Limb (tissue), 2 donors: ENCODE results near the gene PNMA6F.
"Not testable (repeated sequence)": the region's sequence is repeated elsewhere in the genome, so short reads cannot be mapped to it uniquely, and the experiment has no call there.

ENCODE experiments used
- DNase-seq, 2 donors: peaks; one replicate each; pipeline ENCODE4 v3.0.0-alpha.2; 2016; ENCODE audit errors: extremely low spot score in 2 of 2

PNMA6F gene

GRCh38 chrX:153336121-153336894 is 14.7 kb upstream of the PNMA6F start:
- no peak for DNase-seq

GRCh38 chrX:153334654-153335295 is 13.2 kb upstream of the PNMA6F start:
- DNase-seq = no peak

GRCh38 chrX:153333821-153334653 is 12.5 kb upstream of the PNMA6F start, which contains the start of gene ZNF275:
Gene ZNF275 (plus strand): TSS chrX:153334153. CDS start chrX:153336680, 2,527 bp downstream.
- DNase-seq = peak; percentile 63 to 91

GRCh38 chrX:153333266-153333665 is 11.7 kb upstream of the PNMA6F start:
- no peak for DNase-seq

- no peak for DNase-seq
Measured at GRCh38 chrX:153327561-153327960, 6.0 kb upstream of the PNMA6F start.

- no peak for DNase-seq
Measured at GRCh38 chrX:153320555-153321184, 897 bp downstream of the PNMA6F start.

GRCh38 chrX:153320047-153320443 is 1.5 kb downstream of the PNMA6F start:
- DNase-seq = not testable (repeated sequence)

GRCh38 chrX:153319295-153320046 is 2.1 kb downstream of the PNMA6F start:
- DNase-seq = no peak

- no peak for DNase-seq
Measured at GRCh38 chrX:153318811-153319210, 2.8 kb downstream of the PNMA6F start.

DNA sequence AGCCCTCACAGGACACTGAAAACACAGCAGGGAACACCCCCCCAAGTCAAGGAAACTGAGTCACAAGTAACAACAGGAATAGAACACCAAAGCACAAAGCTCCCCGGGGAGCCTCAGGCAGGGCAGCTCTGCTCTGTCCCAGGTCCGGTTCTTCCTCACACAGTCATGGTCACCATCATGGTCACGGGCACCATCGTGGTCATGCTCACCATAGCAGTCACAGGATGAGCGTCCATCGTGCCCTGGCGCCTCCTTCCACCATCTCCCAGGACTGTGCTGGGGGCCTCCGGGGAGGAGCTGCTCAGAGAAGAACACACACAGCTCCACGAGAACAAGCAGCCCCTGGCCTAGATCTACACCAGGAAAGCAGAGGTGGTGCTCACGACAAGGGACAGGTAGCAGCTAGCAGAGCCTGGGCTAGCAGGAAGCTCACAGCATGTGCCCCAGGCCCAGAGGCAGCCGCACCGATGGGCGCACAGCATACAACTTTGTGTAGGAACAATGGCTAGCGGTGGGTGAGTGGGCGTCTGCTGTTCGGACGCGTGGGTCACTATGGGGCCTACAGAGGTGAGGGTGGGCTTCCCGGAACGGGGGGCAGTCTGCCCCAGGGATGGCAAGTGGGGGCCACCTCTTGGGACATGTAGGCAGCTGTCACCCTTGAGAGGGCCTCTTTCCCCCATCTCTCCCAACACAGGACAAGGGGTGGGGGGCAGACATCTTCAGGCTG is 3.4 kb downstream of the PNMA6F start:
- no peak for DNase-seq

DNA sequence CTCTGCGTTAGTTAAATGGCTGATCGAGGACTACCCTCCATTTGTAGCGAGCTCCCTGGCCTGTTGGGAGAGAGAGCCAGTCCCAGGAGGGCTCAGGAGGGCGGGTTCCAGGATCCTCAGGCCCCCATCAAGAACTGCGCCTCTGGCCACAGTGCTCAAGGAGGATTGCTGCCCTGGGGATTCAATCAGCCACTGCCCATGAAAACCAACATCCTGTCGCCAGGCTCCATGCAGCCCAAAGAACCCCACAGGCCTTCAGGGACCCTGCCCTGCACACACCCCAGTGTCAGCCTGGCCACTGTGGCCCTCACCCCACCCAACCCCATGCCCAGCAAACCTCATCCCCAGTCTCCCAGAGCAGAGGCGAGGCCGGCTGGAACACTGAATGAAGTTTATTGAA is 4.3 kb downstream of the PNMA6F start:
- no peak for DNase-seq

DNA sequence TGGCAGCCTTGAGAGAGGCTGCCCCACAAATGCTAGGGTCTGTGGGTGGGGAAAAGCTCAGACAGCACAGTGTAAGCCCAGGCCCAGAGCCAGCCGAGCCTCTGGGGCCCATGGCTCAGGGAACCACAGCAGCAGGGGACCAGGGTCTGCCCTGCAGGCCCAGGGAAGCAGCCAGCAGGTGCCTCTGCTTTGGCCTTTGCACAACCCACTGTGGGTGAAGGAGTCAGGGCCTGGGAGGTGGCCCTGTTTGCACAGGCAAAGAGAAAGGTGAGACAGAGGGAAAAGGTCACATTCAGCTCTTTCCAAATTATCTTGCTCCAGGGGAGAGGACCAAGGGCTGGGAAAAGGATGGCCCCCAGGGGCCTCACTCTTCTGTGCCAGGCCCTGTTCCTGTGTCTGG is 8.7 kb downstream of the PNMA6F start:
- no peak for DNase-seq

DNA sequence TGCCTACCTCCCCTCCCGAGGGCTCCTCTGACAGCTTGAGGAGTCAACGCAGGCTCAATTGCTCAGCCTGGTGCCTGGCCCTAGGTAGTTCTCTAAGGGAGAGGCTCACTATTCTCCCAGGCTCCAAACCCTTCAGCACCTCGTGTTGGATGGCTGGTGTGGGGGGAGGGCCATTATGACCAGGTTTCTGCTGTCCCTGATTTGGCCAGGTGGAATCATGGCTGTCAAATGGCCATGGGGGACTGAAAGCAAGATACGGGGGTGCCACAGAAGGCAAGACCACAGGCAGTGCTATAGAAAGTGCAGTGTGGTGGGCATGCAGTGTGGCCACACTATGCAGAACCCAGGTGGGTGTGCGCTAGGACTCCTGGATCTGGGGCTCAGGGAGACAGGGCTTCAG is 9.5 kb downstream of the PNMA6F start:
- no peak for DNase-seq

GRCh38 chrX:153310901-153311300 is 10.7 kb downstream of the PNMA6F start:
- no peak for DNase-seq

GRCh38 chrX:153307276-153308178 is 14.0 kb downstream of the PNMA6F start:
- DNase-seq = no peak

DNA sequence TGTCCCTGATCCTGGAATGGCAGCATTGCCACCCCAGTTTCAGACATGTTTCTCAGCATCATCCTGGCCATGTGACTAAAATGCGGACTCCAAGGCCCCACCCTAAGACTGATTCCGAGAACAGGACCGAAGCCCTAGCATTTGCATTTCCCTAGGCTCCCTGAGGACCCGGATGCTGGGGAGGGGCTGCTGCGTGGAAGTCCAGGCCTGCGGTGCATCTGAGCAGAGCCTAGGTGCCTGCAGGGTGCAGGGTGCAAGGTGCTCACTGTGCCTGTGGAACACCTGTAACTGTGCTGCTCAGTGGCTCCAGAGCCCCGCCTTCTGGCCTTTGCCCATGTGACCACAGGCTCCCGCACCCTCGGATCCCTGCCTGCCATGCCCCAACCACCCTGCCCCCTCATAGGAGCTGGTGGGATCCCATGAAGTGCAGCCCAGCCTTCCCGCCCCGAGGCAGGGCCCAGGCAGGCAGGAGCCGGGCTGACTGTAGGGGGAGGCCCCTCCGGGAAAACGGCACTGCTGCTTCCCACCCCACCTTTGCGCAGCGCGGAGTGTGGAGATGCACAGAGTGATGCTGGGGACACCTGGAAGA is 14.9 kb downstream of the PNMA6F start:
- DNase-seq = no peak

- DNase-seq = no peak
Measured at GRCh38 chrX:153305972-153306371, 15.6 kb downstream of the PNMA6F start.

- no peak for DNase-seq
Measured at GRCh38 chrX:153304988-153305736, 16.4 kb downstream of the PNMA6F start.
